Testis (tissue), 2 donors: ENCODE measurements around the gene MYBPC2.

Experiments
- CTCF ChIP-seq, 3 experiments: fragments of 450-650 bp in 2 of 3; fragments of 200-600 bp in 1 of 3; sonication (generic) in 1 of 3; IDR thresholded peaks; one replicate each; pipeline ENCODE4 v1.5.1; 2016 to 2019; ENCODE audit warnings: antibody characterized with exemption in 3 of 3, mild to moderate bottlenecking in 2 of 3, moderate library complexity in 1 of 3
- POLR2A ChIP-seq: fragments of 450-650 bp; IDR thresholded peaks from one replicate; pipeline ENCODE4 v1.6.1; 2017; ENCODE audit warnings: antibody characterized with exemption, mild to moderate bottlenecking, moderate library complexity

GRCh38 chr19:50498219-50499056, 65.7 kb downstream of the MYBPC2 start:
- TF ChIP-seq CTCF (IDR thresholded peaks at IDR 0.05) (no peak), POLR2A (no peak)
